Measurements from ENCODE around the gene BPIFB6.

BPIFB6 gene

GRCh38 chr20:33031531-33031930 is at the start of gene BPIFB6:
Gene BPIFB6, plus strand, starts transcription at chr20:33031648. Its CDS starts 0 bp downstream, at chr20:33031648.
- DNase-seq (ENCODE audit: low read depth), result no peak

GRCh38 chr20:32982617-32983458 is 48.6 kb upstream of the BPIFB6 start:
- no peak for DNase-seq (ENCODE audit: low read depth)

GRCh38 chr20:32983459-32984112 is 47.9 kb upstream of the BPIFB6 start:
- no peak for DNase-seq (ENCODE audit: low read depth)

GRCh38 chr20:32984196-32984595 is 47.3 kb upstream of the BPIFB6 start:
- no peak for DNase-seq (ENCODE audit: low read depth)

- no peak for DNase-seq (ENCODE audit: low read depth)
Measured at GRCh38 chr20:32984631-32985354, 46.7 kb upstream of the BPIFB6 start.

- DNase-seq (ENCODE audit: low read depth), result no peak
Measured at GRCh38 chr20:32985596-32985995, 45.9 kb upstream of the BPIFB6 start.

- no peak for DNase-seq (ENCODE audit: low read depth)
Measured at GRCh38 chr20:32986331-32986966, 45.0 kb upstream of the BPIFB6 start.

- DNase-seq (ENCODE audit: low read depth), result no peak
Measured at GRCh38 chr20:32987044-32987825, 44.2 kb upstream of the BPIFB6 start.

GRCh38 chr20:32988008-32988407 is 43.4 kb upstream of the BPIFB6 start:
- DNase-seq (ENCODE audit: low read depth), result no peak

- DNase-seq (ENCODE audit: low read depth), result no peak
Measured at GRCh38 chr20:32989507-32990283, 41.8 kb upstream of the BPIFB6 start.

- DNase-seq (ENCODE audit: low read depth), result no peak
Measured at GRCh38 chr20:32990426-32990825, 41.0 kb upstream of the BPIFB6 start.

- DNase-seq (ENCODE audit: low read depth), result no peak
Measured at GRCh38 chr20:32991383-32991782, 40.1 kb upstream of the BPIFB6 start.

- DNase-seq (ENCODE audit: low read depth), result no peak
Measured at GRCh38 chr20:32991792-32992641, 39.4 kb upstream of the BPIFB6 start.

- no peak for DNase-seq (ENCODE audit: low read depth)
Measured at GRCh38 chr20:32993496-32994050, 37.9 kb upstream of the BPIFB6 start.

GRCh38 chr20:32995802-32996201 is 35.6 kb upstream of the BPIFB6 start:
- no peak for DNase-seq (ENCODE audit: low read depth)

GRCh38 chr20:32997431-32997830 is 34.0 kb upstream of the BPIFB6 start:
- DNase-seq (ENCODE audit: low read depth), result no peak

GRCh38 chr20:32999603-33000250 is 31.7 kb upstream of the BPIFB6 start:
- DNase-seq (ENCODE audit: low read depth), result no peak

GRCh38 chr20:33000802-33001466 is 30.5 kb upstream of the BPIFB6 start:
- no peak for DNase-seq (ENCODE audit: low read depth)
